ENCODE data around the gene FOLR1. TPM values are rescaled to one million over a fixed set of nuclear protein-coding genes. Genes with fewer than 3 reads are reported as not detected.
A peak's percentile ranks its signal among the peaks of the same experiment; 100 is the strongest.

FOLR1 gene
- polyA plus RNA-seq, 1 of the 3 experiments (the other 2 are of a cell fraction): not detected

- no peak for TF ChIP-seq USF2 (IDR thresholded peaks at IDR 0.05; ENCODE audit: borderline replicate concordance, low read depth, low read length)
- no peak for TF ChIP-seq USF1 (IDR thresholded peaks at IDR 0.05; ENCODE audit: borderline replicate concordance, low read depth)
Observed at GRCh38 chr11:72236774-72237111, 44.8 kb downstream of the FOLR1 start (continued).

- peak; percentile 16; the same call in 1 of the 2 replicates for TF ChIP-seq FOXJ3 (CRISPR knock-in tag; IDR thresholded peaks at IDR 0.05)
- peak; percentile 10; the same call in 1 of the 2 replicates for TF ChIP-seq SMC3 (IDR thresholded peaks at IDR 0.05; ENCODE audit: low read depth, low read length)
- TF ChIP-seq REST (IDR thresholded peaks at IDR 0.05; ENCODE audit: low read depth, low read length): no peak
- TF ChIP-seq CHD2 (IDR thresholded peaks at IDR 0.05; ENCODE audit: low read length, partially characterized antibody): peak; percentile 73
- peak; percentile 16 for TF ChIP-seq POLR2AphosphoS5 (IDR thresholded peaks at IDR 0.05; ENCODE audit: low read depth, low read length)
- 0 out of 2 replicates have a peak, but pooled peaks have one; percentile 6 for TF ChIP-seq RCOR1 (IDR thresholded peaks at IDR 0.05; ENCODE audit: low read length)
- no peak for TF ChIP-seq TEAD4 (IDR thresholded peaks at IDR 0.05; ENCODE audit: borderline replicate concordance, insufficient read depth)
- 0 out of 2 replicates have a peak, but pooled peaks have one; percentile 30 for TF ChIP-seq SIN3A (IDR thresholded peaks at IDR 0.05; ENCODE audit: borderline replicate concordance, low read depth, low read length)
- Histone ChIP-seq H3K4me3 (ENCODE audit: low read depth in 2 of 2, low read length in 1 of 2) (no peak overlapping the region; a peak in 1 of 4 replicates), H3F3A (replicated peaks; ENCODE audit: insufficient read depth) (peaks cover 60% of the 10 kb centered on the region), H3K9me3 (no peaks in the 10 kb centered on the region), H3K36me3 (replicated peaks in 1 of 2; ENCODE audit: control insufficient read depth in 1 of 2, insufficient read depth in 2 of 2, low read length in 1 of 2) (peaks cover 25 to 55% of the 10 kb centered on the region in 2 experiments), H3K27me3 (ENCODE audit: insufficient read depth) (no peaks in the 10 kb centered on the region), H3K9me2 (no peaks in the 10 kb centered on the region), H3K79me2 (ENCODE audit: insufficient read depth) (peaks cover 12% of the 10 kb centered on the region), H3K4me2 (no peak overlapping the region), H3K9ac (no peak overlapping the region), H4K20me1 (ENCODE audit: insufficient read depth) (peaks cover 11% of the 10 kb centered on the region; the same call in 1 of the 2 replicates), H2AFZ (ENCODE audit: low read depth) (no peak overlapping the region), H3K27ac (ENCODE audit: low read depth in 2 of 2, low read length in 1 of 2) (peak overlapping the region; percentile 64 to 90; a peak in 3 of 4 replicates), H3K4me1 (ENCODE audit: control insufficient read depth in 1 of 2, insufficient read depth in 2 of 2, low read depth in 1 of 2, low read length in 1 of 2) (peaks cover 17 to 27% of the 10 kb centered on the region in 2 experiments; a peak in 2 of 4 replicates)
- 60% methylated on average over 7 of the region's 22 CpGs for WGBS (ENCODE audit: low lambda C conversion rate)
- ChIA-PET POLR2A (interaction anchor here (0.9 to 15.5 kb wide), 24 partner anchors 11 to 212 kb away, joined by 3 to 880 read pairs (median 10); partner anchors contain the start of genes ANAPC15, CLPB and INPPL1), CTCF (interaction anchor here (0.6 to 19.7 kb wide), 37 partner anchors 8 to 308 kb away, joined by 3 to 314 read pairs (median 5); partner anchors contain the start of genes CLPB, INPPL1 and RNF121)
- DNase-seq: peak; percentile 74
Observed at GRCh38 chr11:72237112-72237931, 45.4 kb downstream of the FOLR1 start.
